NOMO-1 (cell line): ENCODE results near the gene GABARAPL2.
A peak's percentile ranks its signal among the peaks of the same experiment; 100 is the strongest.

Experiments
- DNase-seq, 2 experiments: peaks; one replicate each; lab custom pipeline; 2025; ENCODE audit not compliant: unreplicated experiment in 2 of 2; lab: John Stamatoyannopoulos, UW

Gene GABARAPL2

GRCh38 chr16:75552951-75553350 is 13.2 kb upstream of the GABARAPL2 start:
- no peak for DNase-seq

- peak; percentile 36 to 39 for DNase-seq
Measured at GRCh38 chr16:75555213-75555706, 10.9 kb upstream of the GABARAPL2 start.

GRCh38 chr16:75555707-75556430 is 10.3 kb upstream of the GABARAPL2 start, which contains the start of gene TMEM231:
TMEM231 (minus strand) TSS chr16:75556252; CDS start chr16:75556209, 43 bp downstream.
- DNase-seq, result peak; percentile 85 to 89

- no peak for DNase-seq
Measured at GRCh38 chr16:75556431-75556950, 9.7 kb upstream of the GABARAPL2 start.

GRCh38 chr16:75558846-75559401 is 7.3 kb upstream of the GABARAPL2 start:
- no peak for DNase-seq

GRCh38 chr16:75559564-75560372 is 6.4 kb upstream of the GABARAPL2 start:
- DNase-seq, result no peak

- no peak for DNase-seq
Measured at GRCh38 chr16:75565640-75566039, 539 bp upstream of the GABARAPL2 start.

GRCh38 chr16:75566758-75567255 is 628 bp downstream of the GABARAPL2 start:
- no peak for DNase-seq

- DNase-seq, result no peak
Measured at GRCh38 chr16:75567911-75568310, 1.7 kb downstream of the GABARAPL2 start.

GRCh38 chr16:75570396-75571065 is 4.4 kb downstream of the GABARAPL2 start:
- DNase-seq, result peak in 1 of 2 experiments; percentile 42

GRCh38 chr16:75572864-75573542 is 6.8 kb downstream of the GABARAPL2 start:
- no peak for DNase-seq

GRCh38 chr16:75573955-75574354 is 7.8 kb downstream of the GABARAPL2 start:
- DNase-seq, result no peak

GRCh38 chr16:75575958-75576357 is 9.8 kb downstream of the GABARAPL2 start:
- no peak for DNase-seq

GRCh38 chr16:75576384-75576811 is 10.2 kb downstream of the GABARAPL2 start:
- DNase-seq, result no peak

GRCh38 chr16:75578212-75578611 is 12.0 kb downstream of the GABARAPL2 start:
- no peak for DNase-seq

- peak in 1 of 2 experiments; percentile 29 for DNase-seq
Measured at GRCh38 chr16:75578725-75579124, 12.5 kb downstream of the GABARAPL2 start.

GRCh38 chr16:75579281-75579834 is 13.2 kb downstream of the GABARAPL2 start:
- peak; percentile 67 to 73 for DNase-seq

- DNase-seq, result peak; percentile 14 to 28
Measured at GRCh38 chr16:75584108-75584507, 17.9 kb downstream of the GABARAPL2 start.

- DNase-seq, result no peak
Measured at GRCh38 chr16:75588716-75589115, 22.5 kb downstream of the GABARAPL2 start.
